ENCODE results near the gene SDR42E2.

GRCh38 chr16:22233037-22233372, 70.7 kb downstream of the SDR42E2 start:
- TF ChIP-seq POLR2A (IDR thresholded peaks at IDR 0.05) (no peak), CTCF (IDR thresholded peaks at IDR 0.05) (no peak)

Data from vagina (tissue), 2 donors.